Ammon's horn (tissue), 1 donor: Measurements from ENCODE around the gene EHD3.

Experiments
- DNase-seq: peaks from one replicate; pipeline ENCODE4 v3.0.0-alpha.2; 2016; ENCODE audit warnings: low spot score

EHD3 gene

DNA sequence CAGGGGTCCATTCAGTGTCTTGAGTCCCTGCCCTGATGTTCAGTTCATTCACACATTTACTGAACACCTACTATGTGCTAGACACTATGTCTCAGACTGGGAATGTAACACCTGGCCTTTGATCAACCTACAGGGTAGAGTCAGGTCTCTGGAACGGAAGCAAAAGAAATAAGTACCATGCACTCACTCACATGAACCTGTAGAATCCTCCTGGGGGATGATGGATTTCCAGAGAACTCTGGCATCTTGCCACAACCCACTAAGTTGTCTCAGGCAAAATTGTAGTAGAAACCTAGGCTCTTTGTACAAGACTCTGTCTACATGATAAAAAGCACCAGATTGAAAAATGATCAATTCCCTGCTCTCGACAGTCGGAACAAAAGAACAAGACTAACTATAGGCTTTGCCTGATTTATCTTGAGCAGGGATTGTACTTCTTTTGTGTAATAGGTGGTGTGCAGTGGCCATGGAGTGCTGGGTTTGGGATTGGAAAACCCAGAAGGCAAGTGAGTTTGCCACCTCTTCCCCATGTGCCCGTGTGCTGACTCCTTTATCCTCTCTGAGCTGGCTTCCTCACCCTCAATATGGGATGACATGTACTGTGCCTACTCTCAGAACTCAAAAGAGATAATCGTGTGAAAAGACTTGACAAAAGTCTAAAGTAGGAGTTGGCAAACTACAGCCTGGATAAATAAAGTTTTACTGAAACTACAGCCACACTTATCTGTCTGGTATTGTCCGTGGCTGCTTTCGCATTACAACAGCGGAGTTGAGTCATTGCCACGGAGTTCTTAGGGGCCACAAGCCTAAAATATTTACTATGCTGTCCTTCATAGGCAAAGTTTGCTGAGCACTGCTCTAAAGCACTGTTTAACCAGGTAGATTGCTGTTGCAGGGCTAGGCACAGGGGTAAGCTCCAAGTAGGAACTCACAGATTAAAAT, 21.0 kb upstream of the EHD3 start:
- DNase-seq, result no peak

DNA sequence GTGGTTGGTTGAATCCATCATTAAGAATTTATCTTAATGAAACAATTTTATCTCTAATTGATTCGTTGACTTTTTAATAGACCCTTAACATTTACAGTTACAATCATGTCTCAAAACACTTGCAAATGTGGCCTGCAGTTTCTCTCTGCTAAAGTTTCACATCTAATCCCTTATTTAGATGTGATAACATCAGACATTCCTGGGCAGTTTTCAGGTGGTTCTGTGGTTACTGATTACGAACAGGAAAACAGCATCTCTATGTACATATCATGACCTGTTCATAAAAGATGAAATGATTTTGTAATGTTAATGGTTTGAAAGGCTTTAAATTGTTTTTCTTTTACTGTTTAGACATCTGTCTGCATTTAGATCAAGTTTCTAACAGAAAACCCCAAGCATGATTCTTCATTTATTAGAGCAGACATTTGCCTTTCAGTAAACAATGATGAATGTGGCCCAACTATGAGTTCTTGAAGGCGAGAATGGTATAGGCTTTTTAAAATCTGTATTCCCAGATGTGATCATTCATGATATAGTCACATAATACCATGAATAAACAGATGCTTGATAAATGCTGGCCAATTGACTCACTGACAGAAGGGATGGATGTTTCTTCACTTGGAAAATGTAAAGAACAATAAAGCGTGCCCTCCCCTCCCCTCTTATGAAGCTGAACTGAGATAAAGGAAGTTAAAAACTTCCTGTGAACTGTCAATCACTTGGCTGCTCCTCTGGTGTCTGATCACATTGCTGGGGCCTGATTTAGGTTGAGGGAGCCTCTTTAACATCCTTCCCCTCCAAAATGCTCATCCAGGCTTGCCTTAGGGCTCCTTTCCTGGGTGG, 20.1 kb upstream of the EHD3 start:
- no peak for DNase-seq

DNA sequence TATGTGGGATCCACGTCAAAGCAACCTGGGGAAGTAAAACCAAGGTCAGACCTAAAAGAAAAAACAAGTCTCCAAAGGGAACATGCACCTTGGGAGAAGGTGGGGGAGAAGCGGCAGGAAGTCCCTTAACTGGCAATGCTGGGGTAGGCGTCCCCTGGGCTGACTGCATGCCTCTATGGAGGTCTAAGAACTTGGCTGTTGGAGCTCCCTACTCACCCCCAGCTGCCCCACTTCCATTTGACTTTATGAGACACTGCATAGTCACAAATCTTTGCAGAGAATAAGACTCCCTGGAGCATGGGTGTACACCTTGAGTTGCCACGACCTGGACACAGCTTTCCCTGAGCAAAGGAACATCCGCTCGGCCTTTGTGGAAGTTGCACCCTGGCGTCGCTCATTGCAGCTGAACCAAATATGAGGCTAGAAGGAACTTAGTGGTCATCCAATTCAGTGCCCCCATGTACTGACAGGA, 19.5 kb upstream of the EHD3 start:
- DNase-seq, result no peak

DNA sequence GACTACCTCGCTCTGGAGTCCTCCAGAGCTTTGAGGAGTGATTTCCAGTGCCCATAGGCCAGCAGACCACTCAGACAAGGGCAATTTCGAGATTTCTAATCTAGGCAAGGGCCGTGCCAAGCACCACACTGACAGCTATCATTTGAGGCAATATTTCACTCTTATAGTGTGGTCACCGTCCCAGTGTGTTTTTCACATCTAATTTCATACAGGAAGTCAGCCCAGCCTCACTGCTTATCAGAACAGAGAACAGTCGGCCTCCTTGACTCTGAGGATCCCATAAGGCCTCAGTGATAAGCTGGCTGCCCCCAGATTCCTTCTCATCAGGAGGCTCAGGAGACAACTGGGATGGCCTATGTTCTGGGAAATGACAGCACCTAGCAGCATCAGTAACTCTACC, 17.2 kb upstream of the EHD3 start:
- DNase-seq, result no peak

DNA sequence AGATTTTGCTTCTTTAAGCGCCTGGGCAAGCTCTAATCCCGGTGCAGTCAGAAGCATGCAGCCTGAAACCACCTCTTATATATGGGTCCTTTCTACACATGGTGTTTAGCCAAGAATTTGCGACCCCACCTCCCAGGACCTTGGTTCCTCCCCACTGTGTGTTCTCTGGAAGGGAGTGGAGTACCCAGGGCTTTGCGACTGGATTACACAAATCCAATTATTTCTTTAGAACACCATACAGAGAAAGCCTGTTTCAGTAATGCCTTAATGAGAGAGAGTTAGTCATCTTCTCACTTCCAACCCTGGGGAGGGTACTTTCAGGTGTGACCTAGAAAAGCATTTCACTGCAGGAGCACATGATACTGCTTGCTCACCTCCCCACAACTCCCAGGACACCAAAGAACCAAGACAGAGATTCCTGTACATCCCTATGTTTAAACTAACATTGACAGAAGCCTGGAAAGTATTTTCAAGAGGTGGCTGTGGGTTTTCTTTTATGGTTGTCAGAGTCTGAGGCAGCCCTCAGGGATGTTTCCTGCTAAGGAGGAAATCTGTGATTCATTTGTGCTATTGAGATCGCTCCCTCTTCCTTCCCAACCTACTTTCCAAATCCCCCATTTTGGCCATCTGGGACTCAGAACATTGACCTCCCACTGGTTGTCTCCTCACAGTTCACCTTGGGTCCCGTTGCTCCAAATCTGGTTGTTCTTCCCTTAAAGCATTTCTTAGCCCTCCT, 16.3 kb upstream of the EHD3 start, which contains the start of gene CAPN14:
CAPN14 (minus strand) TSS at position 51 of the 736 bp plus-strand sequence. CDS start 12,068 bp downstream, outside the sequence.
- DNase-seq, result no peak

DNA sequence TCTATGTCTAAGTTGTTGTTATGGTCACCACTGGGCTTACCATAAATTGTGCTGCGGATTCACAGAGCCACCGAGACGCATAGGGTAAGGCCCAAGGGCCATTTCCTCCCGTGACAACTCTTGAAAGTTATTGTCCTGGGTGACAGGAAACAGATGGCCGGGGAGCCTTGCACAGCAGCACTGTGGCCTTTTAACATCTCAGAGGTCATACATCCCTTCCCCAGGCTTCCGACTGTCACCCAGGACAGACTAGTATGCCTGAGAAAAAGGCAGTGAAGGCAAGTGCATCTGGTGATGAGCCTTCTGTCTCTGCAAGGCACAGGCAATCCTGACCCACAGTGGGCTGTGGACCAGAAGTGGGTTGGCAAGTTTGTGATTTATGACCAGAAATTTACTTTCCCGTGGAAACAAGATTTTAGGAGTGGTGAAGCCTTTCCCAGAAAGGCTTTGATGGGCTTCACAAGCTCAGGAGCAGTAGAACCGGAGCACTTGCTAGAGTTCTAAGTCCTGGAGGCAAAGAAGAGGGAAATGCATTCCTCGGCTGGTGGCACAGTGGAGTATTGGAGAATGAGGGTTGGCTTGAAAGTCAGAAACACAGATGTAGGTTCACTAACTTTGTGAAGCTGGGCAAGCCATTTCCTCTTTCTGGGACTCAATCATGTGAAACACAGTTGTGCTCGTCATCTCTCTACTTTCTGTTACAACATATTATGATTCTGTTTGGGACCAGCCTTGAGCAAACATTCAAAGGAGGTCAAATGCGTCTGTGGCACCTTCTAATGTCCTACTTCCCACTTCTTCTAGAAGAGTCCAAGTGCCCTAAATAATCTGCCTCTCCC, 14.6 kb upstream of the EHD3 start:
- no peak for DNase-seq

DNA sequence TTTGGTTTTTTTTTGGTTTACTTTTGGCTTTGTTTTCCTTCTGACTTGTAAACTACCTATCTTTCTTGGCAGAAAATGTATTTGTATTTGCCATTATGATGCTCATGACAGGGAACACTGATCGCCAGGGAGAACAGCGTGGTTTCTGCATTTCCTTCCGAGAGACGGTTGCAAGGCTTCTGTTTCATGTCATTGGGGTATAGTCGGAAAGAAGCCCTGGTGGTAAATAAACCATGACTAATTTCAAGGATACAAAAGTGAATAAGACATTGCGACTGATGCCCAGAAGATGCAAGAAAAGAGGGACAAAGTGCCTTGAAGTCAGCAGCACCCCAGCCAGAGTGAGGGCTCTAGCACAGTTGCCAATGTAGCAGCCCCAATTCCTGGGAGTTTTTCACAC, 12.4 kb upstream of the EHD3 start:
- DNase-seq, result no peak

DNA sequence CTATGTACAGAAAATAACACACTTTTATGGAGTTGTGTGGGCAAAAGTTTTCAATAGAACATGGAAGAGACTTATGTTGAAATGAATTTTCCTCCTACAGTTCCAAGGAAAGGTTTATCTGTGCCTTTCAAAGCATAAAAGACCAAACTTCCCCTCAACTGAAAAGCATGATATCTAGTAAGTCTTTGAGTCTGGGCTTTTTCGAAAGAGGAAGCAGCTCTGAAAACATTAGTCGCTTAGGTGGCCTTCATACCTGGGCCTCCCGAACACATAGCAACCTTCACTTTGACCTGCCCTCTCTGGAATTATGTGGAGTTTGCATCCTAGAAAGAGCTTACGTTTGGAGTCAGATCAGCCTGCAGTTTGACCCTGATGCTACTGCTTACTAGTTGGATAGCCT, 11.9 kb upstream of the EHD3 start:
- DNase-seq, result no peak

DNA sequence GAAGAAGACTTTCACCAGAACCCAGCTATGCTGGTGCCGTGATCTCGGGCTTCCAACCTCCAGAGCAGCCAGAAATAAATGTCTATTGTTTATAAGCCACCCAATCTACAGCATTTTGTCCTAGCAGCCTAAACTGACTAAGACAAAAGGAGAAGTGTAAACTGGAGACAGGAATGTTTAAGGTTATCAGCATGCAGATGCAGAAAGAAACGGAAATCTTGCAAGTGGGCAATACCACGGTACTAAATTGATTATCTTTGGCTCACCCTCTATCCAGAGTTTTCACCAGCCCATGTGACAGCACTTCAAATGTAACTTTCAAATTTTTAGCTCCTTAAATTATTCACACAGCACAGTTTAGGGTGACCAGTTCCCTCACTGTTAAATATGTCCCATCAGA, 10.9 kb upstream of the EHD3 start:
- DNase-seq, result no peak

DNA sequence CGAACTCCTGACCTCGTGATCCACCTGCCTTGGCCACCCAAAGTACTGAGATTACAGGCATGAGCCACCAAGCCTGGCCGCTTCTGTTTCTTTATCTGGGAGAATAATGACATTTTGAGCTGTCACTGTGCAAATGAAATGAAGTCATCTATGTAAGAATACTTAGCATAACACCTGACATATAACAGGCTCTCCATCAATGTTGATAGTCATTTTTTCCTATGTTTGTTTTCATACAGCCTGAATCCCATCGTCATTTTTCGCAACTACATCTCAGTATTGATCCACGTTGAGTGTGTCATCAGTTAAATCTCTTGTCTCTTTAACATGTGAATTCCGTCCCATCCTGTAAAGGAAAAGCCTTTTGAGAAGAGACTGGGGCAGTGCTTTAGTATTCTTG, 10.2 kb upstream of the EHD3 start:
- no peak for DNase-seq

DNA sequence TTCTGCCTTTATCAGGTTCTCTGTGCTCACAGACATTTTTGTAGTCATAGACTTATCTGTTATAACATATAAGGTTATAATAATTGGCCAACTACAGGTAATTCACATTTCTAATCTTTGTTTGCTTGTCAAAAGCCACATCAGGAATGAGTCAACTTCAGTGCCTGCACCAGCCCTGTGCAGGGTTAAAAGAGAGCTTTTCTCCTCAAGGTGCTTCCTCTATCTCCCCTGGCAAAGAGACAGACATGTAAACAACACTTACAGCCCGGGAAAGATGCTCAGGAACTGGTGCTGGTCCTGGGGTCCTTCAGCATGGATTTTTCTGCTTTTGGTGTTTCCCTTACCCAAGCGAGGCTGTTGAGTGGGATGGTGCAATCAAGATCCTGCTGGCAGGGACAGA, 7.7 kb upstream of the EHD3 start:
- no peak for DNase-seq

DNA sequence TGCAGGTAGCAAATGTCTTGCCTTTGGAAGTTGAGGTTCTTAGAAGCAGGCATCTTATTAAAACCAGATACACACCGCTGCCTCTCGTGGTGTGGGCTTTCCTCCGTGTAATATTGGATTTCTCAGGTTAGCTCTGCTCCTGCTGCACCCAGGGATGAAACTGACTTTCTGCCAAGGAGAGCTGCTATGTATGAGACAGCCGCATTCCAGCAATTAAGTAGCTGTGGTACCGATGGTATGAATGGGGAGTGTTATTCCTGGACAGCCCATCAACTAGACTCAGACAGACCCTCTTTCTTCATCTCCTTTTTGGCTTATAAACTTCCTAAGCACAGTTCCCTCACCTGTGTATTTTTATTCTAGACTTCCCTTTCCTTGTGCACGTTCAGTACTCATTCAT, 6.8 kb upstream of the EHD3 start:
- no peak for DNase-seq

DNA sequence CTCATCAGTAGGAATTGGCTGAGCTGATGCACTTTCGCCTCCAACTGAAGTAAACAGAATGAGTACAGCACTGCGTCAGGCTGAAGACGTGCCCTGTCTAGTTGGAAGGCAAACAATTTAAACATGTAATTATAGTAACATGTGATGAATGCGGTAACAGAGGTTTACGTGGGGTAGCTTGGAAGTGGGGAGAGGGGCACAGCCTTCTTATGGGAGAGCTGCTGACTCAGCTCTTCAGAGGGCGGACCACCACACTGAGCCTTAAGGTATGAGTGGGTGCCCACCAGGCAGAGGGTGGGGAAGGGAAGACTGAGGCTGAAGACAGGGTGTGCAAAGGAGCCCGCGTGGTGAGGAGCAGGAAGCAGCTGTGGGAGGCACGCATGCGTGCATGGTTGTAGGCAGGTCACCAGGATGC, 6.2 kb upstream of the EHD3 start:
- DNase-seq, result no peak

DNA sequence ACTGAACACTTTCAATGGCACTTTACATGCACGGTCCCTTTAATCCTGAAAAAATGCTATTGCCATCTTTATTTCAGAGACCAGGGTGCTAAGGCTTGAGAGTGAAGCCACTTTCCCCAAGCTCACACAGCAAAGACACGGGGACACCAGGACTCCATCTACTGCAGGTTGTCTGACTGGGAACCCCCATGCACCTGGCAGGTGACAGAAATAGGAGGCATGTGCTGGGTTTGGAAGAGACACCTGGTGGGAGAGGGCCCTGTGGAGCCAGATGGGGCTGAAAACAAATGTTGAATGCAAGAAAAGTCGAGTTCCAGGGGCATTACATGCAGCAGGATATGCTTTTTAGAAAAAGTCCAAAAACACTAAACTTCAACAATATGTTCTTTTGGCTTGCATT, 5.2 kb upstream of the EHD3 start:
- DNase-seq, result no peak

DNA sequence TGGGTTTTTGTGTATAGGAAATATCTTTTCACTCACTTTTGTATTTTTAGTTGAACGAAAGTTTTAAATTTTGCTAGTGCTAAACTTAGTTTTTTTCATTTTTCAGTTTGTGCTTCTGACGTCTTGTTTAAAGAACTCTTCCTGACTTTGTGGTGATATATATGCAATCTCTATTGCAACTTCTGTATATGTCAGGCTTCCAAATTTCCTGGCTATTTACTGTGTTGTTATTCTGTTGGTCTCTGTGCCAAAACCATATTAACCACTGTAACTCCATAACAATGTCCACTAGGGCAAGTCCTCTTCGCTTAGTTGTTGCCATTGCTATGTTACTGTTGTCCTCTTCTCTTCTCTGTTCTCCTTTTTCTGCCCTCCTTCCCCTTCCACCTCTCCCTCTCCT, 3.2 kb upstream of the EHD3 start:
- DNase-seq, result no peak

DNA sequence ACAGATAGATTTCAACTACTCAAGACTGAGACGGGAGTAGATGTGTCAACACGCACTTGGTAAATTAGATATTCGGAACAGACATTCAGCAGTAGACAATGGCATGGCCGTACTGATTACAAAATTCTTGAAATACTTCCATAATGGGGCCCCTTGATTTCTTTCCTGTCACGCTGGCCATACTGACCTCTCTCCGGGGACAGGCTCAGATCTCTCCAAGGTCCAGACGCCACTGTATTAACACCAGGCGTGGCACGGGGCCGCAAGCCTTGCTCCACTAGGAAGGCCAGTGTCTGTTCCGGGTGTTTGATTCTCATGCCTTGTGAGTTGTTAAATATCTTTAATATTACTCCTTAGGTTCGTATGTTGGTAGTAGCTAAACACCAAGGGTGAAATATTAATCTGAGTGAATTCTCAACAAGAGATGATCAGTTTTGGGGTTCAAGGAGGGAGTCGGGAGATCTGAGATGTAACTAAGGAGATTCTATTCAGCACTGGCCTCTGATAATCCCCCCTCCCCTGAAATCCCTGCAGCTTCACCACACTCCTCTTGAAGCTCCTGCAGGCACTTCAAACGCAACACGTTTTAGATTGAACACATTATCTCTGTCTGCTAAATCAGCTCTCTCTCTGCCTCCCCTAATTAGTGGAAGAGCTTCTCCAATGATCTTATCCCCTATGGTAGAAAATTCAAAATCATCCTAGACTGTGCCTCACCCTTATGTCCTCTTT, 2.2 kb upstream of the EHD3 start:
- DNase-seq, result no peak

DNA sequence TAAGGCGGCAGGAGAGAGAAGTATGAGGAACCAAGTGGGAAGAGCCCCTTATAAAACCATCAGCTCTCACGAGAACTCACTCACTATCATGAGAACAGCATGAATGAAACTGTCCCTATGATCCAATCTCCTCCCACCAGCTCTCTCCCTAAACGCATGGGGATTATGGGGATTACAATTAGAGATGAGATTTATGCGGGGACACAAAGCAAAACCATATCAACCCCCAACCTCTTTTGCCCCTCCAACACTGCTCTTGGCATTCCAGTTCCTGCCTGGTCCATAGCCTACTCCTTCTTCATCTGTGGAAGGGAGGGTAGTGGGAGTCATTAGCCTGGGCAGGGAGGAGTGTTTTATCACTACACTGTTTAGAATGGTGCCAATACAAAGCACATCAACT, 1.4 kb upstream of the EHD3 start:
- DNase-seq, result no peak

DNA sequence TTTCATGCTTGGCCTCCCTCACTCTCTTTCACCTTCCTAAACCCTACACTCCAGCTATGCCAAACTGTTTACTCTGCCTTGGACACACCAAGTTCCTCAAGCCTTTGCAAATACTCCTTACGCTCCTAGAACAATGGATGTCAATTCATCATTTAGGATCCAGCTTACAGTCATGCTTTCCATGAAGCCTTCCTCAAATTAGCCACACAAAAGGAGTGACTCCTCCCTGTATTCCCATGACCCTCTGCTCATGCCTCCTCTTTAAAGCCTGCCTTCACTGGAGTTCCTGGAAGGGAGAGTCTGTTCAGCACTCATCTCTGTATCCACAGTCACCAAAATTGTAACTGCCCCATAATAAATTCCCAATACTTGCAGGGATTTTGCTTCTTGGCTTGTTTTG, 721 bp upstream of the EHD3 start:
- DNase-seq, result no peak

DNA sequence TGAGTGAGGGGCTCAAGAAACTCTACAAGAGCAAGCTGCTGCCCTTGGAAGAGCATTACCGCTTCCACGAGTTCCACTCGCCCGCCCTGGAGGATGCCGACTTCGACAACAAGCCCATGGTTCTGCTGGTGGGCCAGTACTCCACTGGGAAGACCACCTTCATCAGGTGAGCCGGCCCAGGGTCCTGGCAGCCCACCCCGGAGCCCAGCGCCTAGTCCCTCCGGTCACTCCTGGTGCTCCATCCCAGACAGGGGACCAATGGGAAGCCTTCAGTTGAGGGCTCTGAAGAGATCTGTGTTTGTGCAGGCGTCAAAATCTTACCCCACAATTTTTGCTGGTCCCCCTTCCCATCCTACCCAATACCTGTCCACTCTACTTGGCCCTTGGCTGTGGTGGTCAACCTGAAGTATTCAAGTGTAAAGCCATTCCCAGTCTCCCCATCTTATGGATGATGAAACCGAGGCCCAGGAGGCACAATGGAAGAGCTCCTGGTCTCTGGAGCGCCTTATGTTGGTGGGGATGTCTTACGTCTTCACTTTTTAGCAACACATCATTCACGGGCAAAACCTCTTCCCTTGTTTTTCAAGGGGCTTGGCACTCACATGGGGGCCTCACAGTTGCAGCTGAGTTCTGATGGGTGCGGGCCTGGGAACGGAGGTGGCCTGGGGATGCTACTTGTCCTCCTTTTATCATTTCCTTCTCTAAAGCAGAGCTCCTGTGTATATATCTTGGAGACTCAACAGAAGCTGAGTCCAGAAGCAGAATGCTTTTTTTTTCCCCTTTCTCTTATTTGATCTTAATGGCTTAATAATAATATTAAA, 941 bp downstream of the EHD3 start:
- DNase-seq, result no peak

DNA sequence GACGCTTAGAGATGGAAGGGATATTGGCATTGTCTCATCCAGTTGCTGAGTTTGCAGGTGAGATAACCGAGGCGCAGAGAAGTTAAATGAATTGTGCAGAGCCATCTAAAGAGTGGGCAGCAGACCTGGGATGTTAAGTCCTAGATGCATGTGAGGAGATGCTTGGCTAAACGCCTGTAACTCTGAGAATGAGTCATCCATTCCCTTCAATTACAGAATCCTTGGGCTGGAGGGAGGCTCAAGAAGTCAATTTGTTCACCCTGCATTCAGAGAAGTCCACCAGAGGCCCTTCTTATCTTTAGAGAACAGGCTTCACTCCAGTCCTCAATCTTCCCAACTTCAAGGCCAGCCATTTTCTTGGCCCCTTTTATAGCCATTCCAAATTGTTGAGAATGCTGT, 1.6 kb downstream of the EHD3 start:
- DNase-seq, result no peak
